ENCODE measurements around the gene ADAM15. TPM values are rescaled to one million over a fixed set of nuclear protein-coding genes. Genes with fewer than 3 reads are reported as not detected.

ADAM15 gene
- 61.1 and 134 TPM in 2 replicates for total RNA-seq

DNA sequence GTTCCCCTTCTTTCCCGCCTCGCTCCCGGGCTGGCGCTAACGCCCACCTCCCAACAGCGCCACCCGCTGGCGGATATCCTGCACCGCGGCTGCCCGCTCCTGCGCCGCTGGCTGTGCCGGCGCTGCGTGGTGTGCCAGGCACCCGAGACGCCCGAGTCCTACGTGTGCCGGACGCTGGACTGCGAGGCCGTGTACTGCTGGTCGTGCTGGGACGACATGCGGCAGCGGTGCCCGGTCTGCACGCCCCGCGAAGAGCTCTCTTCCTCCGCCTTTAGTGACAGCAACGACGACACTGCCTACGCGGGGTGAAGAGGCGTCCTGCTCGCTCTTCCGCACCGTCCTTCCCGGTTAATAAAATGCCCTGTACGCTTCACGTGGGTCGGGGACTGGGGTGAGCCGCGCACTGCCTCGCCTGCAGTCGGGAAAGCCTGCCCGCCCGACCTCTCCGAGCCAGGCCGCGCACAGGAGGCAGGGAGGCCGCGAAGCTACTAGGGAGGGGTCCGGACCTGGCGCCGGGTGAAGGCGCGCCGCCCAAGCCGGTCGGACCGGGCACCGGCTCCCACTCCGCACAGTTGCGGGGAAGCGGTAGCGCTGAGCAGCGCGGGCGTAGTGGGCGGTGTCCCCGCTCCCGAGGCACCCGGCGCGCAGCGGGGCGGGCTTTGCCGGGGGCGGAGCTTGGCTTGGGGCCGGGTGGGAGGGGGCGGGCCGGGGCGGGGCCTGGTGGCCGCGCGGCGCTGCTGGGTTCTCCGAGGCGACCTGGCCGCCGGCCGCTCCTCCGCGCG, at the start of gene ADAM15:
TSS of gene ADAM15 (plus strand) at position 757 of the 782 bp plus-strand sequence. CDS start 71 bp downstream, outside the sequence.

GRCh38 chr1:155002464-155003226, 48.5 kb upstream of the ADAM15 start, which contains the start of gene ZBTB7B:
Gene ZBTB7B (plus strand): TSS chr1:155002802. CDS start chr1:155014661, 11,859 bp downstream.

DNA sequence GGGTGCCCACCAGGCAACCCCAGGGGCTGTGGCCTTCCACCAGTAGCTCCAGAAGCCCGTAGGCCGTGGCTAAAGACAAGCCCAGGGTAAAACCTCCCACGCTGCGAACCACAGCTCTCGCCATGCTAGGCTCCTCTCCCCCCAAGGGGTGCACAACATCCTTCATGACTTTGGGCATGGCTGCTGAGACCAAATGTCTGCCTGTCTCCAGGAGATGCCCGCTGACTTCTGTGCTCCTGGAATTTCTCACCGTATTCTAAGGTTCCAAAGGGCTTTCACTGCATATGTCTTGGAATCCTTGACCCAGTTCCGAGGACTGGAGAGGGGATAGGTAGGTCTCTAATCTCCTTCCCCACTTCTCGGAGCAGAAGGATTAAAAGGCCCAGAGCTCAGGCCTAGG, 17.6 kb upstream of the ADAM15 start, which contains the start of the genes DCST1 and DCST2:
TSS of gene DCST1 (plus strand) at position 301 of the 400 bp plus-strand sequence. CDS start 213 bp downstream, outside the sequence.
TSS of gene DCST2 (minus strand) at position 258 of the 400 bp plus-strand sequence. CDS start at position 178, 80 bp downstream.

DNA sequence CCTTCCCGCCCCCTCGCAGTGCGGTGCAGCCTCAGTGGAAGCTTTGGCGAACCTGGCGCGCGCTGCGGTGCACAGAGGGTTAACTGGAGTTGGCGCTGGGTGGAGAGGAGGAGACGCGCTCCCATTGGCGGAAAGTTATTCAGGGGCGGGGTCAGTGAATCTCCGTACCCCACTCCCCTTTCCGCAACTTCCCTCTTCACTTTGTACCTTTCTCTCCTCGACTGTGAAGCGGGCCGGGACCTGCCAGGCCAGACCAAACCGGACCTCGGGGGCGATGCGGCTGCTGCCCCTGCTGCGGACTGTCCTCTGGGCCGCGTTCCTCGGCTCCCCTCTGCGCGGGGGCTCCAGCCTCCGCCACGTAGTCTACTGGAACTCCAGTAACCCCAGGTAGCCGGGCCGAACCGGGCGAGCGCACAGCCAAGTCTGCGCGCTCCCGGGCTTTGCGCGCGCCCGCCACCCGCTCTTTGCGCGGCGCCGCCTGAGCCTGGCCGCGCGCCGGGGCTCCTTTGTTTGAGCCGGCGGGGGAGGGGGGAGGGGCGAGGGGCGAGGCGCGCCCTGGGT, 12.5 kb downstream of the ADAM15 start, which contains the start of gene EFNA4:
TSS of gene EFNA4 (plus strand) at position 191 of the 561 bp plus-strand sequence. CDS start at position 275, 84 bp downstream.

GRCh38 chr1:155078469-155079209, 27.5 kb downstream of the ADAM15 start, which contains the start of gene EFNA3:
Gene EFNA3 (plus strand): TSS chr1:155078837. CDS start chr1:155078942, 105 bp downstream.

Other genes starting within 250 kb of the ADAM15 start
- under 0.01 TPM in 2 replicates for gene KCNN3, start 181.0 kb upstream of the ADAM15 start, total RNA-seq
- 6.8 and 11.5 TPM in 2 replicates for gene PMVK, start 114.6 kb upstream of the ADAM15 start, total RNA-seq
- gene PBXIP1, start 95.2 kb upstream of the ADAM15 start, total RNA-seq = 70.5 and 109 TPM in 2 replicates
- 12.4 and 16.9 TPM in 2 replicates for gene PYGO2, start 89.5 kb upstream of the ADAM15 start, total RNA-seq
- 189 and 432 TPM in 2 replicates for gene SHC1, start 80.6 kb upstream of the ADAM15 start, total RNA-seq
- gene CKS1B, start 76.6 kb upstream of the ADAM15 start, total RNA-seq = 24.6 and 131 TPM in 2 replicates
- 15.9 and 24.8 TPM in 2 replicates for gene FLAD1, start 68.0 kb upstream of the ADAM15 start, total RNA-seq
- gene LENEP, start 57.7 kb upstream of the ADAM15 start, total RNA-seq = not detected in 2 replicates
- 11.1 and 22.0 TPM in 2 replicates for gene ZBTB7B, start 48.5 kb upstream of the ADAM15 start, total RNA-seq
- gene DCST2, start 17.5 kb upstream of the ADAM15 start, total RNA-seq = under 0.01 TPM in 1 of 2 replicates, not detected in the other
- not detected in 2 replicates for gene DCST1, start 17.5 kb upstream of the ADAM15 start, total RNA-seq
- gene EFNA4, start 12.4 kb downstream of the ADAM15 start, total RNA-seq = 2.5 and 4.3 TPM in 2 replicates
- gene EFNA3, start 27.5 kb downstream of the ADAM15 start, total RNA-seq = 0.29 and 1.3 TPM in 2 replicates
- gene EFNA1, start 76.6 kb downstream of the ADAM15 start, total RNA-seq = 0.17 and 0.44 TPM in 2 replicates
- 17.6 and 25.6 TPM in 2 replicates for gene SLC50A1, start 84.5 kb downstream of the ADAM15 start, total RNA-seq
- 24.6 and 27.6 TPM in 2 replicates for gene DPM3, start 89.2 kb downstream of the ADAM15 start, total RNA-seq
- 97.2 and 125 TPM in 2 replicates for gene KRTCAP2, start 122.0 kb downstream of the ADAM15 start, total RNA-seq
- 6.0 and 7.1 TPM in 2 replicates for gene TRIM46, start 122.5 kb downstream of the ADAM15 start, total RNA-seq
- gene THBS3, start 156.6 kb downstream of the ADAM15 start, total RNA-seq = 28.2 and 28.4 TPM in 2 replicates
- gene MTX1, start 157.4 kb downstream of the ADAM15 start, total RNA-seq = 44.3 and 56.6 TPM in 2 replicates
- gene ENTREP3, start 204.2 kb downstream of the ADAM15 start, total RNA-seq = 11.1 and 13.4 TPM in 2 replicates
- gene SCAMP3, start 211.0 kb downstream of the ADAM15 start, total RNA-seq = 37.7 and 53.1 TPM in 2 replicates
- gene CLK2, start 222.2 kb downstream of the ADAM15 start, total RNA-seq = 30.4 and 38.4 TPM in 2 replicates
- gene HCN3, start 226.1 kb downstream of the ADAM15 start, total RNA-seq = 0.87 and 0.99 TPM in 2 replicates

All from smooth muscle cell of trachea (primary cell).